Effector memory CD4-positive, alpha-beta T cell (primary cell): ENCODE results near the gene IL9.

ENCODE experiments used
- DNase-seq, 3 donors: peaks; one replicate each; pipeline ENCODE4 v3.0.0-alpha.2; 2020
- H3K27ac ChIP-seq: 2 replicates; pipeline ENCODE4 v1.7.0; 2013; ENCODE audit warnings: mild to moderate bottlenecking, low read length, moderate library complexity; ENCODE audit not compliant: insufficient read depth, poor library complexity, severe bottlenecking
- H3K27me3 ChIP-seq: replicated peaks from 2 replicates; pipeline ENCODE4 v1.7.0; 2013; ENCODE audit warnings: mild to moderate bottlenecking, low read length; ENCODE audit not compliant: insufficient read depth, control insufficient read depth, poor library complexity, severe bottlenecking
- H3K36me3 ChIP-seq: 2 replicates; pipeline ENCODE4 v1.7.0; 2013; ENCODE audit warnings: mild to moderate bottlenecking, low read length, moderate library complexity; ENCODE audit not compliant: control insufficient read depth, insufficient read depth
- H3K4me1 ChIP-seq: 2 replicates; pipeline ENCODE4 v1.7.0; 2013; ENCODE audit warnings: low read length, mild to moderate bottlenecking; ENCODE audit not compliant: control insufficient read depth, insufficient read depth, poor library complexity, severe bottlenecking
- H3K4me3 ChIP-seq: 2 replicates; pipeline ENCODE4 v1.7.0; 2013; ENCODE audit warnings: low read length, low read depth, mild to moderate bottlenecking; ENCODE audit not compliant: insufficient read depth, poor library complexity, severe bottlenecking
- H3K9me3 ChIP-seq: 2 replicates; pipeline ENCODE4 v1.7.0; 2013; ENCODE audit warnings: mild to moderate bottlenecking, low read length, moderate library complexity; ENCODE audit not compliant: control insufficient read depth

Gene IL9

DNA sequence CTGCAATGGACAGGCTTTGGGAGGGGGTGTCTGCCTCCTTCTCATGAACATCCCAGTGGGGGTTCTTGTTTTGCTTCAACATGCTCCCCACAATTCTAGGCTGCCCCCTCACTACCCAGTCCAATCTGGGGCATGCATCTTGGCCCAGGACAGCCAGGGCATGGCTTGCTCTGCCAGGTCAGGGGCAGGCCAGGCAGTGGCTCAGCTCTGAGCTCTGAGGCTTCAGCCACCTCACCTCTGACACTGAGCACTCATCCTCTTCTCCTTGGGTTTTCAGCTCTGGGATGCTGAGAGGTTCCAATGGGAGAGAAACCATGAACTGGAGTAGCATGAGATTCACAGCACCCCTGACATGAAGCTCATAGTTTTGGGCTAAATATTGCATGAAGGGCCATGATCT lies 49.3 kb downstream of the IL9 start:
- Histone ChIP-seq H3K27me3 (no peaks in the 10 kb centered on the region), H3K4me1 (no peaks in the 10 kb centered on the region)

DNA sequence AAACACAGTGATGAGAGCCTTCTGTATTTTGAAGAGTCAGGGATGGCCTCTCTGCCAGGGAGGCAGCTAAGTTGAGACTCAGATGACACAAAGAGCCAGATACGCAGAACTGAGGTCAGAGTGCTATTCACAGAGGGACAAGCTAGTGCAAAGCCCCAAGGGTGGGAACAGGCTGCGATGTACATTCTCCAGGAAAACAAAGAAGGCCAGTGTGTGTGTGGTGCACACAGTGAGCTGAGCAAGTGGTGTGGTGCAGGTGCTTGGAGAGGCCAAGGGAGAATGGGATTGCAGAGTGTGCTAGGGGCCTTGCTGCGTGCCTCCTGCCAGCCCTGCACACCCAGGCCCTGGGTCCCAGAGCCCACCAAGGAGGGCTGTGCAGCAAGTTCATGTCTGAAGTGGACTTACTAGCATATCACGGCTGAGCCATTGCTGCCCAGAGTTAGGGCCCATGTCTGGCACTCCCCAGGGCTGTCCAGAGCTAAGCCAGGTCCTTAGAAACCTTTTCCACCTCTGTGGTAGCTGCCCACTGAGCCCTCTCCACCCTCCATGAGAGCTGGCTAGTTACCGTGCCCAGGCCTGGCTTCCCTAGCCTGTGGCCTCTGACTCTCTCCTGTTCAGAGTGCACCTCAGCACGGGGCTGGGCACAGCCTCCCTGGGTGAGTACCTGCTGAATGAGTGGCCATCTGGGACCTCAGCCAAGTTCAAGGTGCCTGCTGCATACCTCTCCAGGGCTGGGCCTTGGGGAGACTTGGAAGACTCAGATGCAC lies 51.9 kb downstream of the IL9 start:
- no peak overlapping the region for H3K4me3 ChIP-seq
- H3K27me3 ChIP-seq, result no peaks in the 10 kb centered on the region
- no peaks in the 10 kb centered on the region for H3K4me1 ChIP-seq
- no peak for DNase-seq
- H3K9me3 ChIP-seq, result no peaks in the 10 kb centered on the region
- no peak overlapping the region for H3K27ac ChIP-seq
- no peaks in the 10 kb centered on the region for H3K36me3 ChIP-seq

More for the DNA sequence above, 49.3 kb downstream of the IL9 start:
- no peak overlapping the region for H3K27ac ChIP-seq
- H3K9me3 ChIP-seq, result no peaks in the 10 kb centered on the region
- H3K4me3 ChIP-seq, result no peak overlapping the region
- H3K36me3 ChIP-seq, result no peaks in the 10 kb centered on the region
- DNase-seq, result no peak

DNA sequence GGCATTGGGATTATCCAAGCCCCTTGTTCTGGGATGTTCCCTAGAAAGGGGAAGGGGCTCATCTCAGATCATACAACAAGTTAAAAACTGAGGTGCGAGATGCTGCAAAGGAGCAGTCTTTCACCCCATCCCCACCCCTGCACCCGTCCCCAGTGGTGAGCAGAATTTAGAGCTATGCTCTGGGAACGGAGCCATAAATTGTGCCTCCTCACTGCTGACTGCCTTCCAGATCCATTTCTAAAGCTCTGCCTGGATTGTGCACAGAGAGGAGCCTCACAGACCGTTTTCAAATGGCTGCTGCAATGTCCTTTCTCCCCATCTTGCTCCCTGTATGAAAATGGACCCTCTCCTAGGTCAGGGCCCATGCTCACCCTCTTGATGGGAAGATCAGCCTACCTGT lies 52.9 kb downstream of the IL9 start:
- H3K27me3 ChIP-seq, result no peaks in the 10 kb centered on the region
- no peaks in the 10 kb centered on the region for H3K9me3 ChIP-seq
- H3K4me3 ChIP-seq, result no peak overlapping the region
- H3K27ac ChIP-seq, result no peak overlapping the region
- no peaks in the 10 kb centered on the region for H3K36me3 ChIP-seq
- no peaks in the 10 kb centered on the region for H3K4me1 ChIP-seq
- DNase-seq, result no peak
